RPMI8226 (cell line): Measurements from ENCODE around the gene MEAK7.

ENCODE experiments used
- DNase-seq: peaks from one replicate; pipeline ENCODE4 v3.0.0-alpha.2; 2015

Gene MEAK7

DNA sequence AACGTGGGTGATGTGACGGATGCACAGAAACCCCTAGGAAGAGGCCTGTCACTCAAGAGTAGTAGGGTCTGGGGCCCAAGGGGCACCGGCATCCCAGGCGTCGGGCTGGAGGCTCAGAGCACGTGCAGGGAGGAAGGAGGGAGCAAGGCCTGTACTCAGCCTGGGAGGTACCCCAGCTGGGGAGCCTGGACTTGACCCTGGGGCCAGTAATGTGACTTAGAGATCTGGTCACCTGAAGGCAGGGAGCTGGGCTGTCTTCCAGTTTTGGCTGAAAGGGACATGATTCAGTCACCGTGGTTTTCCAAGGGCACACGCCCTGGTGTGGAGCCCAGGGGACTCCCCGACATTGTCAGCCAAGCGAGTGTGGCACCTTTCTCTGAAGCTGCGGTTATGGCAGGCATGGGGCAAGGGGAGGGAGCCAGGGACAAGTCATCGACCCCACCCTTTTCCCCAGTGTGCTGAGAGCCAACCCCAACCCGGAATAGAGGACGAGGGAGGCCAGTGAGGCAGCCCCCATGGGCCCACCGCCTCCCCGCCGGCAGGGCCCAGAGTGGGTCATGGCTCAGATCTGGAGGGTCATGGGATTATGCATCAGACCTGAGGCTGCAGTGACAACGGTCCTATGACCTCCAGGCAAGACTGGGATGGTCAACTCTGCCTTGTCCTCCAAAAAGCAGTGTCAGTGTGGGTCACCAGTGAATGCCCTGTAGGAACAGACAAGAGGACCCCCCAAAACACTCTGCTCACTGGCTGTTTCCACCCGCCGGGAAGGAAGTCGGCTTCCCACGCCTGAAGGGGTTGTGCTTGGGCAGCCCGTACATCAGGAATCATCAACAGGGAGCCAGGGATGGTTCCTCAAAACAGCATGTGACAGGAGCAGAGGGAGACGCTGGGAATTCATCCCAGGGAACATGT is 41.9 kb downstream of the MEAK7 start:
- no peak for DNase-seq

DNA sequence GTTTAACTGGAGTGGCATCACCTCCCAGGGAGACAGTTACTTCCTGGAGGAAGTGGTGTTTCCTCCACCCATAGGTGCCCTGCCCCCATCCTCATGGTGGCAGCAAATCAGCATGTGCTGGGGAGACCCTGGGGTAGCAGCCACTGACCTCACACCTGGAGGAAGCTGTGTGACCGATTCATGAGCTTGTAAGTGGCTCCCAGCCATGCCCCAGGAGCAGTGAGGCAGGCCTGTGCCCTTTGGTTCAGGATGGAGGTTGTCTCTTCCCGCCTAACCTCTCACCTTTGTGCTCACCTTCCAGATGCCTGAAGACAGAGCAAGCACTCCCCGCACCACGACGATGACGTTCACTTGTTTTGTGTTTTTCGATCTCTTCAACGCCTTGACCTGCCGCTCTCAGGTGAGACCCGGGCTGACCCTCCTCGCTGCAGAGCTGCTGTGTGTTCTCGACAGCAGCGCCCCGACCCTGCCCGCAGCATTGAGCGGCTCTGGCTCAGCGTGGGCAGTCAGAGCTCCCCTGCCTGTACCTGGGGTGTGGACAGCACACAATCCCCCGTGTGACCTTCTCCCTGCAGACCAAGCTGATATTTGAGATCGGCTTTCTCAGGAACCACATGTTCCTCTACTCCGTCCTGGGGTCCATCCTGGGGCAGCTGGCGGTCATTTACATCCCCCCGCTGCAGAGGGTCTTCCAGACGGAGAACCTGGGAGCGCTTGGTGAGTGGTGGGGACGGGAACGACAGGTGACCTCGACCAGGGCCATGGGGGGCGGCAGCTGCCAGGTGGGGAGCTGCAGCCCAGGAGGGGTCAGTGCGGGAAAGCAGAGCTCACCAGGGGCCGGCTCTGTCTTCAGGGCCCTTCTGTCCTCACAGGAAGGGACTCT is 42.8 kb downstream of the MEAK7 start:
- DNase-seq: no peak

DNA sequence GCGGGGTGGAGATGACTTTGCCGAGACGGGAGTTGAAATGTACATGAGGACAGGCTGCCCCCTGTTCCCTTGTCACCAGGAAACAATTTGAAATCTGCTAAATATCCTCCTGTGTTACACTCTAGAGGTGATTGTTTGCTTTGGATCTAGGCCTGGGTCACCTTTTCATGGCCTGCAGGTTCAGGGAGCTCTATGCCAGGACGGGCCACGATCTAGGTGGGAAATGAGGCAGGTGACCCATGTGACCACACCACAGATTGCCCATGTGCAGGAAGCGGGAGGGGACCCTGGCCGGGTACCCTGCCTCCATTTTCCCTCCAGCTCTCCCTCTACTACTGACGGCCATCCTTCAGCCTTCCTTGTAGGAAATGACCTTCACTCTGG is 43.4 kb downstream of the MEAK7 start:
- DNase-seq: no peak

DNA sequence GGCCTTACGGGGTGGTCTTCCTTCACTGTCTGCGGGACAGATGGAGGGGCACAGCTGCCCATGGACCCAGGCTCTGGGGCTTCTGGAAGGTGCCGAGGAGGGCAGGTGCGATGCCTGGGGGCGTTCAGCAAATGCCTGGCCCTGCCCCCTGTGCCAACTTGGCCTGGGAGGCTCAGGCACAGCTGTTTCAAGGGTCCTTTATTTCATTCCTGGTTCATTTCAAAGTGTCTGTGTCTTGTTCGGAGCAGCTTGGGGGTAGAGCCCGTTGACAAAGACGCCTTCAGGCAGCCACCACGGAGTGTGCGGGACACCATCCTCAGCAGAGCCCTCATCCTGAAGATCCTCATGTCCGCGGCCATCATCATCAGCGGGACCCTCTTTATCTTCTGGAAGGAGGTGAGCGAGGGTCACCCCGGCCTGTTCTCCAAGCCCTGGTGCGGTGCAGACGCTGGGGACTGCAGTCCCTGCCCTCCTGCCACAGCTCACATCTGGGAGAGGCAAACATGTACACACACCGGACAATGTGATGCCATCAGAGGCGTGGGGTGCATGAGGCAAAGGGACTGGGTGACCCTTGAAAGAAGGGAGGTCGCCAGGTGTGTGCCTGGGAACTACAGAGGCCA is 43.9 kb downstream of the MEAK7 start:
- DNase-seq: no peak

DNA sequence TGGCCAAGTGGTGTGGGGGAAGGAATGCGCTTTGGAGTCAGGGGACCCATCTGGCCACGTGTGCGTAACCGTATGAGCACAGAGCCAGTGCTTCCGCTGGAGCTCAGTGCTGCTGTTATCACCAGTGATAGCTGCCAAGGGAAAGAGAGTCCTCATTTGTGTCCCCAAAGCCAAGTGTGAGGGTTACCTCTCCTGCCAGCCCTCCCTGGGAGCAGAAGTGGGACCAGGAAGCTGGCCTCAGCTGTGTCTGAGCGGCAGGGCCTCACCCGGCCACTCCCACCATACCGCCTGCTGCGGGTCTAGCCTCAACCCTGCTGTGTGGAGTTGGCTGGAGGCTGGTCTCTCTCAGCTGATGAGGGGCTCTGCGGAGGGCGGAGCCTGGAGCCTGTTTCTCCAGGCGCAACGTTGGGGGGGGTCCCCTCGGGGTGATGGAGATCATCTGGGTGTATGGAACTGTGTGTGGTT is 44.5 kb downstream of the MEAK7 start:
- no peak for DNase-seq

DNA sequence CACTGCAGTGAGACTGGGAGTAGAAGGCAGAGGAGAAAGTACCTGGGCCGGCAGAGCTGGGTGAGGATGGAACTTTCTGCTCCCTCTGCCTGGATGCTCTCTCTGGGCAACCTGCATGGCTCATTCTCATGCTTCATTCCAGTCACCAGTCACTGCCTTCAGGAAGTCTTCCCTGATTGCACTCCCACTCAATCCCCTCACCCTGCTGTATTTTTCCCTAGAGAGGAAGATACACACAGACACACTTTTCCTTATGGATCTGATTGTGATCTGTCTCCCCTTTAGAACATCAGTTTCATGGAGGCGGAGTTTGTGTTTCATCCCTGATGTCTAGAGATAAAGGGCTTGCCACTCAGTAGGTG is 44.9 kb downstream of the MEAK7 start:
- no peak for DNase-seq

DNA sequence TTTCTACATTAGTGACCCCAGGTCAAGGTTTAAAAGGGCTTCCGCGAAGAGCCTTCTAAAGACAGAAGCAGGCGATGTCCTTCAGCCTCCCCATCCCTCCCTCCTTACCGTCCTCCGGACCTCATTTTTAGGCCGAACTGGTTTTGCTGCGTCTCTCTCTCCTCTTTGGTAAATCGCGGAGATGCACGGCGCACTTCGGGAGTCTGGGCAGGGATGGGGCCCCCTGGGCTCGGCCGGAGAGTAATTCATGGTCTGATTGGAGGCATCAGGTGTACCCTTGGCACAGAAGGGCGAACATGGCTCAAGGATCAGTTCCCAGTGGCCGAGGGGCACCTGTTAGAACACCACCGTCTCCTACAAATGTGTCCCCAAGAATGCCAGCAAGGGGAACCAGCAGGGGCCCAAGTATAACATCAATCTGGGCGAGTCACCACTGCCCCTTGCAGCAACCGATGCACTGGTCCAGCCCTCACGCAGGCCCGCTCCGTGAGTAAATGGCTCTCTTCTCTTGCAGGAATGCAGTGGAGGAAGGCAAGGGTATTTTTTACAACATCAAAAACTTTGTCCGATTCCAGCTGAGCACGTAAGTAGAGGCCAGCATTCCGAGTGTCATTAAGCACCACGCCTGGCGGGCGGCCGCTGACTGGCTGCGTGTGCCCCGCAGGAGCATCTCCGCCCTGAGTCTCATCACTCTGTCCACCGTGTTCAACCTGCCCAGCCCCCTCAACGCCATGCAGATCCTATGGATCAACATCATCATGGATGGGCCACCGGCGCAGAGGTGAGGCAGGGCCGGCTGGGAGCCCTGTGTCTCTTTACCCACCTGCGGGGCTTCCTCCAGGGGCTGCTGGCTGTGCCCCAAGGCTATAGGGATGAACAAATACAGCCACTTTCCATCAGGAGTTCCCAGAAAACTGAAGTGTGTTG is 45.6 kb downstream of the MEAK7 start:
- DNase-seq: no peak

DNA sequence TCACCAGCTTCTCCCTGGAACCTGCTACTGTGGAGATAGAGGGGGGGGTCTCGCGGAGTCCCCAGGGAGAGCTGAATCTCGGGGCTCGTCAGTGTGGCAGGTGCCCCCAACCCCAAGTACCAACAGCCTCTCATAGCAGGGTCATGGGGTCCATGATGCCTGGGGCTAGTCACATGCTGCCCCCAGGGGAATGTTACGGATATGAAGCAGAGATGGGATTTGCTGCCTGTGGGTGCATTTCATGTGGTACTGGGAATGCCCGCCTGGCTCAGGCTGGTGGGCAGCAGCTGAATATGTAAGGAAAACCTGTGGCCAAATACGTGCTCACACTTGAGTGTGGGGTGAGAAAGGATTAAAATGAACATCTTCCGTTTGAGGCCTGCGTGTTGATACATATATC is 49.4 kb downstream of the MEAK7 start:
- DNase-seq: no peak
